ENCODE data around the gene WLS.

WLS gene

DNA sequence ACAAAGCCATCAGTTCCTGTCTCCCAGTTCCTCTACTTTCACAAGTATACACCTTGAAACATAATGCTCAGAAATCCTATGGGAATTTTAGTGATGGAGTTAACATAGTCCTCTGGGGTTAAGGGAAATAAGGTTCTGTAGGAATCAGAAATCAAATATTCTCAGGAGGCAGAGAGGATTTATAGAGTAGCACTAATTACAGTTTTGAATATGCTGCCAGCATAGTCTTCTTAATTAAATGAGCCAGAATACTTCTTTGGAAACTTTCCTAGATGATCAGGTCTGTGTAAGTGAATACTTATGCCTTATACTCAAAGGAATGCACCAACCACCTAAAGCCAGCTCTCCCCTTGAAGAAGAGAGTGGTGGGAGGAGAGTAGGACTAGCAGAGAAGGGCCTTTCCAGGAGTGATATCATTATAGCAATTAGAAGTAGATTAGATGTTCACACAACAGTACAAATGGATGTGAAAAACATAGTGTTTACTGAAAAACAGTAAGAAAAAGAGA is 150.5 kb downstream of the WLS start:
- DNase-seq (ENCODE audit: low spot score) = no peak

DNA sequence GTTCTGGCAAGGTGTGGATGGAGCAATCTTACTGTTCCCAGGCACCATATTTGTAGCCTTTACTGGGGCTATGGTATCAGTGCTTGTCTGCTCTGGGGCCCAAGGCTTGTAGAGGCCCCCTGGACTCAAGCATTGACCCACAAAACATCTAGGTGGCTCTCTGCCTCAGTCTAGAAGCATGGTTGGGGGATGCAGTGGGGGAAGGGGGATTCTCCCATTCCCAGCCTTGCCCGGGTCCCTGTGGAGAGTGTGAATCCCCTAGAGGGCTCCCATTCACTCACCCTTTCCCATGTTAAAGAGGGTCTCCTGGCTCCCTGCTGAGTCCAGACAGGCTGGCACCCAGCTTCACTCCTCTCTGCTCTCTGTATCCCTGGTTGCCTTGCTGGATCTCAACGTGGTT is 153.7 kb downstream of the WLS start:
- no peak for DNase-seq (ENCODE audit: low spot score)

Data from D341Med (cell line).